ENCODE data around the gene DDX41.

The DDX41 gene

DNA sequence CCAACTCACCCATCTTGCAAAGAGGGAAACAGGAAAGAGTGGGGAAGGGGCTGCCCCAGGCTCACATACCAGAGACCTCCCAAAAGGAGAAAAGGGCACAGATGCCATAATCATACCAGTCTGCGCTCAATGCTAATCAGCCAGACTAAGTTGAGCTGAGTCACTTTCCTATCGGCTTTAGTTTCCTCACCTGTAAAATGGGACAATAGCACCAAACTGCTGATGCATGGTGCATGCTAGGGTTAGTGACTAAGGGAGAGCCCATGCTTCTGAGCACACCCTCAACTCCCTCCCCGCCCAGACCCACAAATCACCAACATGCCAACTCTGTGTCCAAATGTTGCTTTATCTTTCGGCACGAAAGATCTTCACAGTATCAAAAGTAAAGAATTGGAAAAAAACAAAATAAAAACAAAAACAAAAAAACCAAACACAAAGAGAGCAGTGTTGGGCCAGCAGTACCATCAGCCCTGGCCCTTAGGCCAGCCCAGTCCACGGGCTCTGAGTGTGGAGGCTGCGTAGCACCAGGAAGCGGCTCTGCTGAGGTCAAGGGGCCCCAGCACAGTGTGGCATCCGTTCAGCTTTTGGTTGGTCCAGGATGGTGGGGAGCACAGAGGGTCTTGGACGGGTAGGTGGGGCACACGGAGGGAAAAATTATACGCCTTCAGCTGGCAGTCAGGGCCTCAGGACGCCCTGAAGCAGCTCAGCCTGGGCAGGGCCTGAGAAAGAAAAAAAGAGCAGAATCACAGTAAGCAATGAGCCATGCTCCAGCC lies 2.9 kb upstream of the DDX41 start:
- peak overlapping the region; percentile 6; the same call in 1 of the 2 replicates for H3K27ac ChIP-seq
- no peak for TF ChIP-seq ZFX (IDR thresholded peaks at IDR 0.05)
- TF ChIP-seq, protein P1, sequence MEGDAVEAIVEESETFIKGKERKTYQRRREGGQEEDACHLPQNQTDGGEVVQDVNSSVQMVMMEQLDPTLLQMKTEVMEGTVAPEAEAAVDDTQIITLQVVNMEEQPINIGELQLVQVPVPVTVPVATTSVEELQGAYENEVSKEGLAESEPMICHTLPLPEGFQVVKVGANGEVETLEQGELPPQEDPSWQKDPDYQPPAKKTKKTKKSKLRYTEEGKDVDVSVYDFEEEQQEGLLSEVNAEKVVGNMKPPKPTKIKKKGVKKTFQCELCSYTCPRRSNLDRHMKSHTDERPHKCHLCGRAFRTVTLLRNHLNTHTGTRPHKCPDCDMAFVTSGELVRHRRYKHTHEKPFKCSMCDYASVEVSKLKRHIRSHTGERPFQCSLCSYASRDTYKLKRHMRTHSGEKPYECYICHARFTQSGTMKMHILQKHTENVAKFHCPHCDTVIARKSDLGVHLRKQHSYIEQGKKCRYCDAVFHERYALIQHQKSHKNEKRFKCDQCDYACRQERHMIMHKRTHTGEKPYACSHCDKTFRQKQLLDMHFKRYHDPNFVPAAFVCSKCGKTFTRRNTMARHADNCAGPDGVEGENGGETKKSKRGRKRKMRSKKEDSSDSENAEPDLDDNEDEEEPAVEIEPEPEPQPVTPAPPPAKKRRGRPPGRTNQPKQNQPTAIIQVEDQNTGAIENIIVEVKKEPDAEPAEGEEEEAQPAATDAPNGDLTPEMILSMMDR (conservative IDR thresholded peaks at IDR 0.05) = no peak

DNA sequence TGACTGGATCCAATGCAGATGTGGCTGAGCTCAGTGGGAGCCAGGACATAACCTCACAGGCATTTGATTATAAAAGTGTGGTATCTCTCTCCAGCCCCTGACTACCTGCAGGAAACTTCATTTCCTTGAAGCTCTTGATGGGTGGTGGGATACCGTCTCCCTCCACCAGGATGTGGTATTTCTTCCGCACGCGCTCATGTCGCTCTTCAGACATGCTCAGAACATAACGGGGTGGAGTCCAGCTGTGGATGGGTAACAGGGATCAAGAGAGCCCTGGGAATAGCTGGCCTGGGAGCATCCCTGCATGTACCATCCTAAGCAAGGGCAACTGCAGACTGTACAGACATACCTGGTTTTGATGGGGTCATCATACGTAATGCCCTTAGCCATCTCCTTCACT lies 1.2 kb downstream of the DDX41 start:
- peak overlapping the region; percentile 86; the same call in 1 of the 2 replicates for H3K27ac ChIP-seq
- no peak for TF ChIP-seq ZFX (IDR thresholded peaks at IDR 0.05)
- TF ChIP-seq, protein P1 (conservative IDR thresholded peaks at IDR 0.05) = no peak

DNA sequence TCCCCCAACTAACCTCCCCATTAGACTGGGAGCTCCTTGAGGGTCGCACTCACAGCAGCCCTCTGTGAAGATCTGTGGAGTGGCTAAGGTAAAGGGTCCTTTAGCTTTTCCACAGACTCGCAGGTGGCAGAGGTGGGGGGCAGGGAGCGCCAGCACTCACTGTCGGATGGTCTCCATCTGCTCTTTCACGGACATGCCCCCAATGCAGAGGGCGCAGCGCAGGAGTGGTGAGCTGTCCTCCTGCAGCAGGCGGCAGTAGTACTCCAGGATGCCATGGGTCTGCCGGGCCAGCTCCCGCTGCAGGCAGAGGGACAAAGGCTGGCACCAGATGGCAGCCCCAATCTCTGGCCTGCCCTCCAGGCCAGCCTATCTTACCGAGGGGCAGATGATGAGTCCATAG lies 2.2 kb downstream of the DDX41 start:
- TF ChIP-seq, protein P1 (conservative IDR thresholded peaks at IDR 0.05) = no peak
- no peak for TF ChIP-seq ZFX (IDR thresholded peaks at IDR 0.05)
- no peak overlapping the region for H3K27ac ChIP-seq

DNA sequence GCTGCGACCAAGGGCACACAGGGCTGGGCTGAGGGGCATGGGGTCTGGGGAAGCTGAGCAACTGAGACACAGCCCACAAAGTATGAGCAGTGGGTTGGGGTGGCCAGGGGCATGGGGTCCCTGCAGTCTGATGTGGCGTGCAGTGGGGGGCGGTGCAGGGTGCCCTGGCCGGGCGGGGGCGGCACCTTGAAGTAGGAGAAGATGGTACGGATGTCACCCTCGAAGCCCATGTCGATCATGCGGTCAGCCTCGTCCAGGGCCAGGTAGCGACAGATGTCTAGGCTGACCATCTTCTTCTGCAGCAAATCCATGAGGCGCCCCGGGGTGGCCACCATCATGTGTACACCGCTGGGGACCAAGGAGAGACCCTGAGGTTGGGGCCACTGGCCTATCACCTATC lies 3.3 kb downstream of the DDX41 start:
- TF ChIP-seq ZFX (IDR thresholded peaks at IDR 0.05) = no peak
- TF ChIP-seq, protein P1 (conservative IDR thresholded peaks at IDR 0.05) = no peak
- no peak overlapping the region for H3K27ac ChIP-seq

DNA sequence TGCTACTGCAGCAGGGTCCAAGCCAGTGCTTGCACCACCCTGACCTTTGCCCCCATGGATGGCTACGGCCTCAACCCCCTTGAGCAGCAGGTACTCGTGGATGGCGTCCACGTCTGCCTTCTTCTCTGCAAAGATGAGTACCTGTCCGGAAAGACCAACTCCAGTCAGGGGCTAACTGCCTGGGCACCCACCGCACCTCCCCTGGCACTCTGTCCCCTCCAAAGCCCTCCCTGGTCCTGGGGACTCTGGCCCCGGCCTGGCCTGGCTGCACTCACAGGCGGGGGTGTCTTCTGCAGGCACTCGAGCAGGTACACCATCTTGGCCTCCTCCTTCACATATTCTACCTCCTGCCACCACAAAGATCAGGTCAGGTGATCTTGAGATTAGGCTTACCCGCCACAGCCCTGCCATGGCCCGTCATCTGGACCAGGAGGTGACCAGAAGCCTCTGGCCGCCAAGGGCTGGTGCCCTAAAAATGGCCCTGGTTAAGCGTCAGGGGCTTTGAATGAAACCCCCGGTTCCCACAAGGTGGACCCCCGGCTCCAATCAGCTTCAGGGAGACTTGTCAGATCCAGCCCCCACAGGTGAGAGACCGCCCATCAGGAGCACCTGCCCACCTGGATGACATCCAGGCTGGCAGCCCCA lies 3.9 kb downstream of the DDX41 start:
- TF ChIP-seq, protein P1 (conservative IDR thresholded peaks at IDR 0.05) = no peak
- no peak for TF ChIP-seq ZFX (IDR thresholded peaks at IDR 0.05)
- no peak overlapping the region for H3K27ac ChIP-seq

DNA sequence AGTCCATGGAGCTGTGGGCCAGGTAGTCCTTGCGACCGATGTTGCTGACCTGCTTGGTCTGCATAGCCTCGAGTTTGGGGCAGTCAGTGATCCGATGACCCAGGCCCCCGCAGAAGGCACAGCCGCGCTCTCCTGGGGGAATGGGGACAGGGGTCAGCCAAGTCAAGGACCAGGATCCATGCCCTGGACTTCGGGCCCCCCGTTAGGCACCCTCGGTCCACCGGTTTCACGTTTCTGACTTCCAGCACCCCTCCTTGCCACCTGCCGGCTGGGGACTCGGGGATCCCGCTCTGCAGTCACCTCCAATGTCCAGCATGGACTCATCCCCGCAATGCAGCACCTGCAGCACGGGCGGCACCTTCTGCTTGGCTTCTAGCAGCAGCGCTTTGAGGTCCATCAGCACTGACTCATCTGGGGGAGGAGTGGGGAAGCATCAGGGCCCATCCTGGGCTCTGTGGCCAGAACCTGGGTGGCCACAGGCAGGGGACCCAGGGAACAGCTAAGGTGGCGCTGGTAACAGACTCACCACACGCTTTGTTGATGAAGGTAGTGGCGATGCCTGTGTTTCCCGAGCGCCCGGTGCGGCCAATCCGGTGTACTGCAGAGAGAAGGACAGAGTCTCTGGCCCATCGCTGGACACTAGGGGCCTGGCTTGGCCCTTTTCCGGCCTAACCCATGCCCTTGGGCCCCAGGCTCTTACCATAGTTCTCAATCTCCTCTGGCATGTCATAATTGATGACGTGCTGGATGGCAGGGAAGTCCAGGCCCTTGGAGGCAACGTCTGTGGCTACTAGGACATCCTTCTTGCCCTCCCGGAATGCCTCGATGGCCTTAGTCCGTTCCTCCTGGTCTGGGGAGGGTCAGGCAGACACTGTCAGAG lies 4.7 kb downstream of the DDX41 start:
- H3K27ac ChIP-seq = no peak overlapping the region
- TF ChIP-seq, protein P1 (conservative IDR thresholded peaks at IDR 0.05) = no peak
- no peak for TF ChIP-seq ZFX (IDR thresholded peaks at IDR 0.05)
